ENCODE measurements around the gene JHY.
A peak's percentile ranks its signal among the peaks of the same experiment; 100 is the strongest.

The JHY gene

GRCh38 chr11:122963961-122964360, 81.4 kb downstream of the JHY start:
- DNase-seq, result no peak

- no peak for DNase-seq
Measured at GRCh38 chr11:122976061-122976733, 93.6 kb downstream of the JHY start.

- DNase-seq, result no peak
Measured at GRCh38 chr11:122976734-122977469, 94.3 kb downstream of the JHY start.

DNA sequence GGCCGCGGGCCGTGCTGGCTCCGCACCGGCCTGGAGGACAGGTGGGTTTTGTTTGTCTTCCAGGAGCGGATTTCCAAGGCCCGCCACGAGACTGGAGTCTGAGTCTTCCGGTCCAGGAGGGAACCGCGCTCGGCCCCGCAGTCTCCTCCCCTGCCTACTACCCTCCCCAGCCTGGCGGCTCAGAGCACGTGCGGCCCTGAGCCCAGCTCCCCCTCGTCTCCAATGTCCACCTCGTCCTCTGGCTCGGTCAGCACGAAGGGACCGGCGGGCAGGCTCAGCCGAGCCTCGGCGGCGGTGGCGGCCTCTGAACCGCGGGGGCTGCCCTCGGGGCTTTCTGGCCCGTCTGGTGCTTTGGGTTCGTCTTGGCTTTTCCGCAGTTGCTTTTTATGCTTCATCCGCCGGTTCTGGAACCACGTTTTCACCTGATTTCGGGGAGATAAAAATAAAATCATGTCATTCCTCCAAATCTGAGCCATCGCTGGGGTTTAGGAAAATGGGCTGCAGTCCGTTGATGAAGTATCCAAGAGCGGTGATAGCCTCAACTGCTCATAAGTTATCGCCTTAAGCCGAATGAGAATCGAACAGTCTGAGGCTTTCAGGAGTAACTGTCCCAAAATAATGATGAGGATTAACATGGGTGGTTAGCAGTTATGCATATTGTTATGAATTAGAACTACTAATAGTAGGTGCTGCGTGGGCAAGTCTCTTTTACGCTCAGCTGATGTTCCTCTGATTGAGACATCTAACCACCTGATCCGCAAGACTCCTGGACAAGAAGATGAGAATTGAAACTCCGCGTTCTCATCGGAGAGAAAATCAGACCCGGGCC, 95.1 kb downstream of the JHY start:
- DNase-seq, result no peak

GRCh38 chr11:122978299-122978620, 95.7 kb downstream of the JHY start:
- no peak for DNase-seq

- DNase-seq, result no peak
Measured at GRCh38 chr11:122979103-122979814, 96.7 kb downstream of the JHY start.

GRCh38 chr11:122979815-122980595, 97.4 kb downstream of the JHY start:
- DNase-seq, result no peak

DNA sequence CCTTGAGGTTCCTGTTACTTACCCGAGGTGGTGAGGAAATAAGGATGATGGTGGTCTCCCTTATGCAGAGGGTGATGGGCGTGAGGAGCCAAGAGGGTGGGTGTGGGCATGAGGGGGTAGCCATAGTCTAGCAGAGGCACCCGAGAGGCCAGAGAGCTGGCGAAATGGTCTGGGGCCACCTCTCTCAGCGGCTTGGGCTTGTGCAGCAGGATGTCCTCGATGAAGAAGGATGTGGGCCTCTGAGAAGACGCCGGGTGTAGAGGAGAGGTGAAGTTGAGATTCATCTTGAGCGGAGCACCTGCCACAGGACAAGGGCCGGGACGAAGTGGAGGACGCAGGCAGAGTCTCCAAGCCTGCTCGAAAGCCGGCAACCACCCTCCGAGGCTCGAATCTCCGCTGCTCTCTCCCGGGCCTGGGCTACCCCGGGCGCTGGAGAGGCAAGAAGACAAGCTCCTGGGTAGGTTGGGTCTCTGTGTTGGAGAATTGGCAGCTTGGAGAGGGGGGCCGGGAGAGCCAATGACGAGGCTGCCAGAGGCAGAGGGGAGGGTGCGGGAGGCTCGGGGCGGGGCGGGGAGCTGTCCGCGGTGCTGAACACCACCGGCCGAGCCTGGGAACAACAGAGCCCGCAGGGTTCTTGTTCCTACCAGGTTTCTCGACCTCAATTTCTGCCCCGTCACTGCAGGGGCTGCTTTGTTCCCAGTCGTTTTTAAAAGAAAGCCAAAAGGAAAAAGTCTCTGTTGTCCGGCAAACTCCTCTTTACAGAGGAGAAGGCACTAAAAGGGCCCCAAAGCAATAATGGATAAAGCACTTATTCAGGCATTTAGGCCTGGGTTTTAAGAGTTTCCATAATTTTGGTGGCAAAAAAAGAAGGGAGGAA, 99.1 kb downstream of the JHY start, which contains the start of gene BSX:
TSS of gene BSX (minus strand) at position 447 of the 877 bp plus-strand sequence. CDS start at position 284, 163 bp downstream.
- peak; percentile 56 for DNase-seq

GRCh38 chr11:122983438-122984185, 101.1 kb downstream of the JHY start:
- no peak for DNase-seq

DNA sequence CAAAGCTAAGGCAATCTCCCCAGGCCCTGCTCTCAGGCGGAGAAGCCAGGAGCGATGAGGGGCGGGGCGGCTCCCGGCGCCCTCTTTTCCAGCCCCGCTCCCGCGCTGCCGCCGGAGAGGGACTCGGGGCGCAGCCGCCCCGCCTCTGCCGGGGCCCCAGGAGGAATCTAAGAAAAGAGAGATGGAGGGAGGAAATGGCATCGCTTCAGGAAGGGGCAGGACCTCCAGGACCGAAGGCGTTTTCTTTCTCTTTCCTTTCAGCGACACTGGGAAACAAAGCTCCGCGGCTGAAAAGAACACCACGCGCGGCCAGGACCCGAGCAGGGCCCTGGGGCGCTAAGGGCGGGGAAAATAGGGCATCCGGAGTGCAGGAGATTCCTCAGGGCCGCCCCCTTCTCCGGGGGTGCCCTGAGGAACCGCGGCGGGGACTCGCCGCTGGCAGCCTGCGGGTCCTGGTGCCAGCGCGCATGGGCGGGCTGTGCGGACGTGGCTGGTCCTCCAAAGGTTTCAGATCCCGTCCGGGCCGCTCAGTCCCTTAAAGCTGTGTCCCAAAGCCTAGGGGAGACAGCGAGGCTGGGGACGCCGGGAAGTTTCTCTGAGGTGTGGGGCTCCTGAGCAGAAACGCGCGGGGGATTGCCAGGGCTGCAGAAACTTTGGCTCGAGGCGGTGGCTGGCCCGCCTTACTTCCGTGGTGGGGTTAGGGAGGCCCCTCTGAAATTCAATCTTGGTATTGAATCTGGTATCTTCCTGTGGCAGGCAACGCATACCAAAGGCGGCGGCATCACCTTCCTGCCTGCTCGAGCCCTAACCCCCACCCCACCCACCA, 101.8 kb downstream of the JHY start:
- DNase-seq, result no peak

- no peak for DNase-seq
Measured at GRCh38 chr11:122995526-122995925, 113.0 kb downstream of the JHY start.

GRCh38 chr11:122998727-122999366, 116.3 kb downstream of the JHY start:
- no peak for DNase-seq

GRCh38 chr11:123000721-123001120, 118.2 kb downstream of the JHY start:
- no peak for DNase-seq

DNA sequence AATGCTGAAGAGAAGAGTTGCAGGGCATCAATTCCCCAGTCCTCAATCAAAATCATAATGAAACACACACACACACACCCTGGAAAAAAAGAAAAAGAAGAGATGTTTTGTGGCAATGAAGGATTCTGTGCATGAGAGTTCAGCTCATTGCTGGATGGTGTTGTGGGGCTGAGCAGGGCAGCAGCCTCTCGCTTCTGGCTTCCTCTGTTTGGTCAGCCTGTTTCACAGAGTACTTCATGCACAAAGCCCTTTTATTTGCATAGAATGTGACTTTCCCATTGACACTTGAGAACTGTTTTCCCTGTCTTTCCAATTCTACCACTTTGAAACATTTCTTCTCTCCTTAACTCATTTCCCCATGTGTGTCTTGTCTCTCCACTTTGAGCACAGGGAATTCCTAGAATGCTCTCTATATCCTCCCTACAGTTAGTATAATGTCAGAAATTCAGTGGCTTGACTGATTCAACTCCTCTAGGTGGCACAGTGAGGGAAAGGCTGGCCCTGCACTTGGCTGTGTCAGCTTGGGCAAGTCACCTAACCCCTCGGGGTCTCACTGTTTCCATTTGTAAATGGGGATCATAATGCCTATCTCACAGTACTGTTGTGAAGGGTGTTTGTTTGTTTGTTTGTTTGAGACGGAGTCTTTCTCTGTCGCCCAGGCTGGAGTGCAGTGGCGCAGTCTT, 124.4 kb downstream of the JHY start:
- no peak for DNase-seq

Measured in stimulated activated CD4-positive, alpha-beta T cell treated with anti-CD3 and anti-CD28 coated beads, Interleukin-1b, Interleukin-23, amount 100 ng/mL, for 48 hours (primary cell).